Measurements from ENCODE around the gene UBD.

Gene UBD

DNA sequence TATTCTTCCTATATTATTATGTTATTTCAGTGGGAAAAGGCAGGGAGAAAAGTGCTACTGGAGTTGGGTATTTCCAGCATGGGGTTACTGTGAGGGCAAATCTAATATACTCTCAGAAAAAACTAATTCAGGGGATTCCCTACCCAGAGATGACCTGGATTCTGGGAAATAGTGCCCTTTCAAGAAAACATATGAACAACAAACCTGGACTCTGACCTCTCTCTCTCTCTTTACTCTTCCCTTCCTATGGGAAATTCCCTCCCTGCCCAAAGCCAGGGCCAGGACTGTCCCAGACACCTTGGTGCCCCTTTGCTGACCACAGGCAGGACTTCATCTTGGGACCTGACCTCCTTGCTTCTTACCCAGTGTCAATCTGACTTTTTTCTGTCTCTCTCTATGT lies 1.6 kb upstream of the UBD start:
- DNase-seq (ENCODE audit: low spot score) = no peak

DNA sequence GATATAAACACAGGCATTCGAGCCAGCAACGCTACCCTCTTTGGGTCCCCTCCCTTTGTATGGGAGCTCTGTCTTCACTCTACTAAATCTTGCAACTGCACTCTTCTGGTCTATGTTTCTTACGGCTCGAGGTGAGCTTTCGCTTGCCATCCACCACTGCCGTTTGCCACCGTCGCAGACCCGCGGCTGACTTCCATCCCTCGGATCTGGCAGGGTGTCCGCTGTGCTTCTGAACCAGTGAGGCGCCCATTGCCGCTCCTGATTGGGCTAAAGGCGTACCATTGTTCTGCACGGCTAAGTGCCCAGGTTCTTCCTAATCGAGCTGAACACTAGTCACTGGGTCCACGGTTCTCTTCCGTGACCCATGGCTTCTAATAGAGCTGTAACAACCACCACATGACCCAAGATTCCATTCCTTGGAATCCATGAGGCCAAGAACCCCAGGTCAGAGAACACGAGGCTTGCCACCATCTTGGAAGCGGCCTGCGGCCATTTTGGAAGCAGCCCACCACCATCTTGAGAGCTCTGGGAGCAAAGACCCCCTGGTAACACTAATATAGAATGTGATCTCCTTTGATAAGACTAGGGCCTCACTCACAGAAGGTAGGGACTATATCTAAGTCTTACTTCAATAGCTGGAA lies 973 bp downstream of the UBD start:
- DNase-seq (ENCODE audit: low spot score) = no peak

DNA sequence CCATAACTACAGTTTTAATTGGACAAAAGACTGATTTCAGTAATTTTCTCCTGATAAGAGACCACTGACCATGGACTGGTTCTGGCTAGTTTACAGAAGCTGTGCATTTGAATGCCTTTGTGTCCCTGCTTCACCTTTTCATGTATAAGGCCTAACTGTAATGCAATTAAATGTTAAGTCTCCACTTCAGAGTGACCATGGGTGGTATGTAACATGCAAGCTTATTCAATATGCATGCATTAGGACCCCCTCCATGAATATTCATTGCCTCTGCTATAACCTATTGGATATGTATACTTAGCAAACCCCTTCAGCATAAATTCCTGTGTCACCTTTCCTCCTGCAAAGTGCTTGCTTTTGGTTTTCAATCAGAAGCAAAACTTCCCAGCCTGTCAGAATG lies 2.2 kb downstream of the UBD start:
- DNase-seq (ENCODE audit: low spot score) = no peak

GRCh38 chr6:29554764-29555163 lies 4.8 kb downstream of the UBD start:
- no peak for DNase-seq (ENCODE audit: low spot score)

GRCh38 chr6:29553268-29554057 lies 6.1 kb downstream of the UBD start:
- DNase-seq (ENCODE audit: low spot score) = peak; percentile 11

- peak; percentile 66 for DNase-seq (ENCODE audit: low spot score)
These were observed 7.0 kb downstream of the UBD start for GRCh38 chr6:29552512-29553051.

- no peak for DNase-seq (ENCODE audit: low spot score)
These were observed 12.0 kb downstream of the UBD start for GRCh38 chr6:29547573-29547972.

DNA sequence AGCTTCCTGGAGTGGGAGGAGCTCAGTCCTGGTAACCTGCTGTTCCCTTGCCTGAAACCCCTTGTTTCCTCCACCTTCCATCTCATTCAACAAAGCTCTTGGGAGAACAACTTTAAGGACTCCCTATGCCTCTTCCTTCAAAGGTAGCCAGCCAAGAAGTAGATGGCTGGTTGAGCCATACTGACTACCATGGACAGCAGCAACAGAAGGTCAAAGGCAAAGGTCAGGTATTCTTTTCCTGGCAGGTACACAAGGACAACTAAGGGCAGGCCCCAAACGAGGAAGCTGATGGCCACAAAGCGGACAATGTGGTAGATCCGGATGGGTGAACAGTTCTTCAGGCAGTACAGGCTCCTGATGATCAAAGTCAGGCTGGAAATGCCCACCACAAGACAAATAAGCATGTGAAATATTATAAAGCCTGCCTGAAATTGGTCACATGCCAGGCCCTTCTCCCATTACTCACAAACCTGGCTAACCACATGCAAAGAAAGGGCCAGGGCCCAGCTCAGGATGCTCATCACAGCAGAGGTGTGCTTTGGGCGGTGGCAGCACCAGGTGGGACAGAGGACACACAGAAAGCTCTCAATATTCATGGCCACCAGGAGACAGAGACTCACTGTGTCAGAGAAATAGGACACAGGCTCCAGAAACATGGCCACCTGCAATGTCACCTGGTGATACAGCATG lies 21.7 kb downstream of the UBD start:
- no peak for DNase-seq (ENCODE audit: low spot score)

DNA sequence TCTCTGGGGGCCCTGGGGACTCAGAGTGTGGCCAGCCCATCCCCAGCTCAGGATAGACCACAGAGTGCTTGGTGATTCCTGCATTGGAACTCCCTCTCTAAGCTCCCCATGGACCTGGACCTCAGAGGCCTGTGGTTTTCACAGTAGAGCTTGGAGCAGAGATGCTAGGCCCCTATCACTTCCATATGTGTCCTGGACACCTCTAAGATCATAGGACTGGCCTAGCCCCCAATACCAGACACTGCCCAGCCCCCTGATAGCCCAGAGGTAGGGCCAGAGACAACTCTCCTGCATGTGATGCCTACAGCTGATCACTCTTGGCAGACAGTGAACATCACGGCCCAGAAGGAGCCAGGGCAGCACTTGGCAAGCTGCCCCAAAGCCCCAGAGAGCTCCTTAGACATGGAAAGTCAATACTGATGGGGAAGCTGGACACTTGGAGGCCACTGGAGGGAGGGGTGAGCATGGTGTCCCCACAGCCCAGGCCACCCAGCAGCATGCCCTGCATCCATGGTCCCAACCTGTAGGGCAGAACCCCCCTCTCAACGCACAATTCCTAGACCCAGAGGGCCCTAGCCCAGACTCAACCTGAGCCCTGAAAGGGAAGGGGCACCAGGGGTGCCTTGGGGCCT lies 27.1 kb downstream of the UBD start:
- no peak for DNase-seq (ENCODE audit: low spot score)

- no peak for DNase-seq (ENCODE audit: low spot score)
These were observed 27.9 kb downstream of the UBD start for GRCh38 chr6:29531668-29532067.

- no peak for DNase-seq (ENCODE audit: low spot score)
These were observed 28.7 kb downstream of the UBD start for GRCh38 chr6:29530671-29531310.

- DNase-seq (ENCODE audit: low spot score) = no peak
These were observed 29.6 kb downstream of the UBD start for GRCh38 chr6:29529956-29530355.

DNA sequence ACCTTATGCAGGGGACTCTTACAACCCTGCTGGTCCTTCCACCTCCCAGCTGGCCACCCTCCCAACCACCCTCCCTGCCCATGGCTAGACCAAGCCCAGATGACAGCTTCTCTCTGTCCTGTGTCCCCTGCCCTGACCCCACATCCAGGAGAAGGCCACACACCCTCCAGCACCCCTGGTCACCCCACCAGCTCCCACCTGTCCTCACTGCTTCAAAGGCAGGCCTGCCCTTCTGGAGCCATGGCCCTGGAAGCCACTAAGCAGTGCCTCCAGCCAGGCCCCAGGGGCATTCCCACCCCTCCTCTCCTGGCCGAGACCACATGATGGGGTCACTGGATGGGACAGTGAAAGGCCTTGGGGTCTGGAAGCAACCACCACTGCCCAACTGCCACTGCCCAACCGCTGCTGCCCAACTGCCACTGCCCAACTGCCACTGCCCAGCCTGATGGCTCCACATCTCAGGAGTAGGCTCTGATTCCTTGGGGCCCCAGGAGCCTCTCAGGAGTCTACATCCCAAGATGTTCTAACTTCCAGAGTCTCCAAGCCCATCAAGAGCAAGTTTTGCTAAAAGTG lies 30.5 kb downstream of the UBD start:
- no peak for DNase-seq (ENCODE audit: low spot score)

- DNase-seq (ENCODE audit: low spot score) = no peak
These were observed 31.1 kb downstream of the UBD start for GRCh38 chr6:29528300-29528931.

- no peak for DNase-seq (ENCODE audit: low spot score)
These were observed 32.0 kb downstream of the UBD start for GRCh38 chr6:29527564-29527963.

DNA sequence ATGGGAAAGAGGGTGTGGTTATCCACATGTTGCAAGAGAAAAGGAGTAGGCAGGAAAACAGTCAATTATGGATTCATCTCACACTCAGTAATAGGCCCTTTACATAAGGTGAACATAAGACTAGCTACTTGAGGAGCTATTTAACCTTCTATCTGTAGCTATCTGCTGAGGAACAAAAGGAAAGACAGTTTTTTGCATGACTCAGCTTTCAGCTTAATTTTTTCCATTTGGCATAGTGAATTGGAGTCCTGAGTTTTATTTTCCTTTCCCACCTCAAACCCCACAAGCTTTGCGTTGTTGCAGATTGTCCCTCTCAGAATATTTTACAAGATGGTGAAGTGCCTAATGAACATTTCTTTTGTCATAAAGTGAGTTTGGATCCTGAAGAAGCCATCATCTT lies 32.4 kb downstream of the UBD start:
- DNase-seq (ENCODE audit: low spot score) = no peak

GRCh38 chr6:29525311-29525639 lies 34.3 kb downstream of the UBD start:
- DNase-seq (ENCODE audit: low spot score) = no peak

- DNase-seq (ENCODE audit: low spot score) = no peak
These were observed 34.9 kb downstream of the UBD start for GRCh38 chr6:29524444-29525310.

- no peak for DNase-seq (ENCODE audit: low spot score)
These were observed 35.5 kb downstream of the UBD start for GRCh38 chr6:29524044-29524443.

GRCh38 chr6:29522227-29522626 lies 37.3 kb downstream of the UBD start:
- DNase-seq (ENCODE audit: low spot score) = no peak
